Erythroblast (primary cell): ENCODE results near the gene IGSF3.

Experiments
- GATA1 ChIP-seq: IDR thresholded peaks from 2 replicates; pipeline ENCODE4 v1.6.1; 2011; ENCODE audit warnings: low read depth, mild to moderate bottlenecking, control low read depth, low read length, moderate library complexity
- POLR2A ChIP-seq: IDR thresholded peaks from 2 replicates; pipeline ENCODE4 v1.6.1; 2011; ENCODE audit warnings: mild to moderate bottlenecking, low read length

DNA sequence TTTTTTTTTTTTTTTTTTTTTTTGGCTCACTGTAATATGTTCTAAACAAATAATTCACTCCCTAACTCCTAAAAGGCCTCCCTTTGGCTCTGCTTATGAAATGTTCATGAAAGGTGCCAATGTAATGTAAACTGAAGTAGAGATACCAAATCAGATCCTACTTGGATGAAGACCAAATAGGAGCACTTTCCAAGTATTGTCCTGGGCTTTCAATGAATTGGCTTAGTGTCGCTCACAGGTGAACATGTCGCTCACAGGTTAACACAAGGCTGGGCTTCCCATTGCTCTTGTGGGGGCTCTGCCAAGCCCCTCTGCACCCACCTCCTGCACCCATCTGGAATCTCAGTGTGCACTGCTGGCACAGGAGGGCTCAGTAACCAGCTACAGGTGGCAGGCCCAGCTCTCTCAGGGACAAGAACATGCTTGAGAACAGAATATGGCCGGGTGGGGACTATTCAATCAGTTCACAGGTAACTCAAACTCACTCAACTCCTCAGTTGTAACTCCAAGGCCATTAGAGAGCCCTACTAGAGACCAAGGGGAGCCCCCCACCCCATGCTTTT is 86.1 kb downstream of the IGSF3 start:
- TF ChIP-seq POLR2A (no peak), GATA1 (no peak)
